ENCODE data around the gene ACAA2. TPM values are rescaled to one million over a fixed set of nuclear protein-coding genes. Genes with fewer than 3 reads are reported as not detected.

Gene ACAA2
- total and polyA plus RNA-seq, 2 of the 8 experiments (the other 6 are each of a cell fraction or from before 2014, with no cell fraction given), result 63.4 to 151 TPM

DNA sequence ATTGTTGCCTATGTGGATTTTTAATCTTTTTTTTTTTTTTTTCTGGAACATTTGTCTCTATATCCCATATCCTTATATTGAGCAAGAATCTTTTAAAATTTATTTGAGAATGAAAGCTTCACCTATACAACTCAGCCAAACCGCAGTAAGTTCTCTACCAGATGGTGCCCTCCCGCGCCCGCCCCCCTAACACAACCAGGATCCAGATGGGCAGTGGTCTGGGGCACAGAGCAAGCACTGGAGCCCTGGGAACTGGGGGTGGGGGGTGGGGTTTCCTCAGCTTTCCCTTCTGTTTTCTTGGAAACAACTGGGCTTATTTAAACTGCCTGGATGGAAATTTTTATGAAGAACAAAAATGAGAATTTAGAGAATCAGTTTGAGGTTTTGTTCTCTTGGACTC, 74.6 kb downstream of the ACAA2 start:
- Histone ChIP-seq H3K27ac (ENCODE audit: low read depth, low read length) (no peak overlapping the region), H3K9ac (replicated peaks in 1 of 4; ENCODE audit: extremely low read depth in 1 of 4, low read depth in 3 of 4, low read length in 3 of 4) (no peak overlapping the region), H2BK12ac (ENCODE audit: low read depth, low read length) (no peak overlapping the region), H3K14ac (ENCODE audit: insufficient read length) (no peak overlapping the region), H2BK20ac (ENCODE audit: low read length) (no peak overlapping the region), H4K20me1 (replicated peaks in 1 of 2; ENCODE audit: control insufficient read depth in 1 of 2, insufficient read depth in 2 of 2, low read length in 2 of 2) (no peaks in the 10 kb centered on the region), H2BK120ac (replicated peaks; ENCODE audit: low read depth, low read length) (no peak overlapping the region), H3K23ac (ENCODE audit: insufficient read length) (no peak overlapping the region), H2AFZ (ENCODE audit: low read length) (no peak overlapping the region), H4K91ac (replicated peaks; ENCODE audit: insufficient read length, low read length) (no peak overlapping the region), H3K4me2 (ENCODE audit: insufficient read depth in 1 of 2, low read depth in 2 of 2, low read length in 2 of 2) (no peak overlapping the region), H3K27me3 (replicated peaks in 1 of 4; ENCODE audit: control insufficient read depth in 3 of 4, extremely low read depth in 1 of 4, insufficient read depth in 3 of 4, low read length in 3 of 4) (no peaks in the 10 kb centered on the region; a peak in 1 of 7 replicates), H3K56ac (replicated peaks; ENCODE audit: insufficient read length, low read depth, low read length) (no peak overlapping the region), H3K9me3 (ENCODE audit: insufficient read depth in 2 of 2, low read depth in 1 of 2, low read length in 1 of 2) (no peaks in the 10 kb centered on the region), H3K4me3 (ENCODE audit: extremely low read depth in 1 of 4, insufficient read depth in 2 of 4, low read depth in 3 of 4, low read length in 4 of 4) (no peak overlapping the region), H2BK15ac (ENCODE audit: low read length) (no peak overlapping the region), H3K36me3 (ENCODE audit: control insufficient read depth in 2 of 4, insufficient read depth in 4 of 4, low read length in 3 of 4) (no peaks in the 10 kb centered on the region), H3K4ac (replicated peaks; ENCODE audit: insufficient read length, low read depth, low read length) (no peak overlapping the region), H3K79me2 (ENCODE audit: control insufficient read depth in 1 of 2, insufficient read depth in 2 of 2, low read length in 2 of 2) (no peaks in the 10 kb centered on the region), H3K79me1 (ENCODE audit: low read depth, low read length) (no peaks in the 10 kb centered on the region), H3K23me2 (ENCODE audit: low read depth, low read length) (no peaks in the 10 kb centered on the region), H4K8ac (ENCODE audit: extremely low read depth, insufficient read depth, low read length) (no peak overlapping the region), H4K5ac (ENCODE audit: insufficient read length, low read depth, low read length) (no peak overlapping the region), H2AK5ac (ENCODE audit: low read depth, low read length) (no peak overlapping the region), H2BK5ac (ENCODE audit: low read depth, low read length) (no peak overlapping the region), H3K18ac (ENCODE audit: extremely low read depth, low read length) (no peak overlapping the region), H3K4me1 (replicated peaks in 1 of 4; ENCODE audit: control insufficient read depth in 3 of 4, insufficient read depth in 4 of 4, low read length in 3 of 4) (no peaks in the 10 kb centered on the region)
- ChIA-PET POLR2A (ENCODE audit: partially characterized antibody) (interaction anchor here (0.6 kb wide), 1 partner anchor 204 kb away, joined by 3 read pairs; no protein-coding TSS in a partner anchor), CTCF (ENCODE audit: partially characterized antibody) (interaction anchor here (0.5 to 2.8 kb wide), 5 partner anchors 10 to 819 kb away, joined by 3 to 10 read pairs (median 3); no protein-coding TSS in a partner anchor)
- FAIRE-seq (no peak), DNase-seq (ENCODE audit: low read depth in 1 of 2, low spot score in 2 of 2) (no peak)
- 100% methylated on average over 4 of the region's 4 CpGs; no CpG with 5 or more reads in 1 of the 2 experiments for WGBS, 2 experiments (ENCODE audit: extremely low coverage in 1 of 2, insufficient coverage in 1 of 2, insufficient read length in 1 of 2, insufficient replicate concordance in 2 of 2, low coverage in 1 of 2, low lambda C conversion rate in 2 of 2, missing lambda C conversion rate in 1 of 2)
- TF ChIP-seq SP4 (IDR thresholded peaks at IDR 0.05; ENCODE audit: low read length) (no peak), SIX5 (IDR thresholded peaks at IDR 0.05; ENCODE audit: low read depth, low read length) (no peak), NRF1 (IDR thresholded peaks at IDR 0.05; ENCODE audit: low read depth, low read length) (no peak), BCL11A (IDR thresholded peaks at IDR 0.05; ENCODE audit: low read depth in 2 of 2, low read length in 2 of 2) (no peak), POU5F1 (IDR thresholded peaks at IDR 0.05; ENCODE audit: low read depth, low read length) (no peak), EP300 (IDR thresholded peaks at IDR 0.05; ENCODE audit: borderline replicate concordance in 1 of 2, low read depth in 2 of 2, low read length in 2 of 2) (no peak), BRCA1 (IDR thresholded peaks at IDR 0.05; ENCODE audit: low read depth, low read length) (no peak), TAF1 (IDR thresholded peaks at IDR 0.05; ENCODE audit: low read depth, low read length) (no peak), SIN3A (conservative IDR thresholded peaks at IDR 0.05 in 1 of 2, IDR thresholded peaks at IDR 0.05 in 1 of 2; ENCODE audit: low read depth in 1 of 2, low read length in 2 of 2) (no peak), TAF7 (optimal IDR thresholded peaks at IDR 0.05; ENCODE audit: borderline replicate concordance, low read depth, low read length) (no peak), SP2 (IDR thresholded peaks at IDR 0.05; ENCODE audit: low read length) (no peak)
